A549 treated with ZK216348 at 1 μM for 4 hours (cell line): ENCODE data around the gene TRIM72. TPM values are rescaled to one million over a fixed set of nuclear protein-coding genes. Genes with fewer than 3 reads are reported as not detected.

Experiments
- total RNA-seq: library from RNA; stranded (reverse); fragments of 200-300 nt; extraction: Qiagen RNA extraction; gene quantifications from 5 replicates; pipeline ENCODE4 v1.2.3, GENCODE V29; 2022; ENCODE audit warnings: low read depth

TRIM72 gene, protein sequence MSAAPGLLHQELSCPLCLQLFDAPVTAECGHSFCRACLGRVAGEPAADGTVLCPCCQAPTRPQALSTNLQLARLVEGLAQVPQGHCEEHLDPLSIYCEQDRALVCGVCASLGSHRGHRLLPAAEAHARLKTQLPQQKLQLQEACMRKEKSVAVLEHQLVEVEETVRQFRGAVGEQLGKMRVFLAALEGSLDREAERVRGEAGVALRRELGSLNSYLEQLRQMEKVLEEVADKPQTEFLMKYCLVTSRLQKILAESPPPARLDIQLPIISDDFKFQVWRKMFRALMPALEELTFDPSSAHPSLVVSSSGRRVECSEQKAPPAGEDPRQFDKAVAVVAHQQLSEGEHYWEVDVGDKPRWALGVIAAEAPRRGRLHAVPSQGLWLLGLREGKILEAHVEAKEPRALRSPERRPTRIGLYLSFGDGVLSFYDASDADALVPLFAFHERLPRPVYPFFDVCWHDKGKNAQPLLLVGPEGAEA
- total RNA-seq = 0.06 to 0.12 TPM (median 0.09 TPM) in 3 of 5 replicates, not detected in the others

DNA sequence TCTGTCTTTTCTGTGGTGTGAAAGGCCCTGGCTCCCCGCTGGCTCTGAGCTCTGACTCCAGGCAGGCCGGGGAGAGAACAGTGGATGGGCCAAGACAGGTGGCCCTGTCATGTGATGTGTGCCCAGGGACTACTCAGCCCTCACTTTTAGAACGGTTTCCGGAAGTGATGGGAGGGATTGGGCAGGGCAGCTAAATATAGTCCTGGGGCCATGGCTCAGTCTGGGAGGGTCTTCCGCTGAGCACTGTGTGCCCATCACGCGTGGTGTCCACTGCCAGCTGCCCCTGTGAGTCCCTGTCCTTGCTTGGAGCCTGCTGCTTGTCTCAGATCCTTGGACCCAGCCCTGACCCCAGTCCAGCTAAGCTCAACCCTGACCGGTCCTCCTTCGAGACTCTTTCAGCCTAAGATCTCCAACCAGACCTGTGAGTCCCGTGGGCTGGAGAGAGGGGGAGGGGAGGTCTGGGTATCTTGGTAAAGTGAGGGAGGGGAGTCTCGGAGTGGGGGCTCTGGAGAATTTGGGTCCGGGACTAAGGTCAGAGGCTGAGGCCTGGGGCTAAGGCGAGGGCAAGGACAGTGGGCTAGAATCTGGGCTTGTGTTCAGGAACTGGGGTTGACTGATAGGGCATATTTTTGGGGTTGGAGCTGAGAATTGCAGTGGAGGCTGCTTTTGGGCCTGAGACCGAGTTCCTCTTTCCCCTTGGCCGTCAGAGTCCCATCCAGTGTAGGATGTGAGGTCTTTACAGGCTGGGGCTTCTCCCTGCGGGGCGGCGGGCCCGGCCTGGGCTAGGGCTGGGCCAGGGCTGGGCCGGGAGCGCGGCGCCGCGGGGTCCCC lies at the start of gene TRIM72:
TSS of gene TRIM72 (plus strand) at position 243 of the 831 bp plus-strand sequence. CDS start 620 bp downstream, outside the sequence.

DNA sequence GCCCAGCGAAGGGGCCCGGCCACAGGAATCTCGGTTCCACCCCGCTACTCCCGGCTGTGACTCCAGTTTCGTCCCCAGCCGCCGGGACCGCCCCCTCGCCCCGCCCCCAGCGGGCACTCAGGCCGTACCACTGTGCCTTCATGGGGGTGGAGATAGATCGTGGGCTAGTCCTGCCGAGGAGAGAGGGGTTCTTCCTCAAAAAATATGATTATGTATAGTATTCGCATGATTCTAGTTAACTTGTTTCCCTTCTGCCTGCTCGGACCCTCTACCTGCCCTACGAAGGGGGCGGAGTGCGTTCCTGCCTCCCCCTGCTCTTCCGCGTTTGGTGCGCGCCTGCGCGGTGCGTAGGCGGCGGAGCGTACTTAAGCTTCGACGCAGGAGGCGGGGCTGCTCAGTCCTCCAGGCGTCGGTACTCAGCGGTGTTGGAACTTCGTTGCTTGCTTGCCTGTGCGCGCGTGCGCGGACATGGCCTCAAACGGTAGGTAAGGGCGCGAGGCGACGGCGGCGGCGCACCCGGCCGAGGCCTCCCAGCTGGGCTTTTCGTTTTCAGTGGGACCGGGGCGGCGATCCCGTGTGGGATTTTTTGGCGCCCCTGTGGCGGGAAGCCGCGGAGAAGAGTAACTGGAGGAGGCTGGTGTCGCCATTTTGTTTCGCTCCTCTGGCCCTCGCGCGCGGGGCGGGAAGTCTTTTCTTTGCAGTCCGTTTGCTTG lies 34.0 kb upstream of the TRIM72 start, which contains the start of gene FUS:
TSS of gene FUS (plus strand) at position 393 of the 713 bp plus-strand sequence. CDS start at position 469, 76 bp downstream.

DNA sequence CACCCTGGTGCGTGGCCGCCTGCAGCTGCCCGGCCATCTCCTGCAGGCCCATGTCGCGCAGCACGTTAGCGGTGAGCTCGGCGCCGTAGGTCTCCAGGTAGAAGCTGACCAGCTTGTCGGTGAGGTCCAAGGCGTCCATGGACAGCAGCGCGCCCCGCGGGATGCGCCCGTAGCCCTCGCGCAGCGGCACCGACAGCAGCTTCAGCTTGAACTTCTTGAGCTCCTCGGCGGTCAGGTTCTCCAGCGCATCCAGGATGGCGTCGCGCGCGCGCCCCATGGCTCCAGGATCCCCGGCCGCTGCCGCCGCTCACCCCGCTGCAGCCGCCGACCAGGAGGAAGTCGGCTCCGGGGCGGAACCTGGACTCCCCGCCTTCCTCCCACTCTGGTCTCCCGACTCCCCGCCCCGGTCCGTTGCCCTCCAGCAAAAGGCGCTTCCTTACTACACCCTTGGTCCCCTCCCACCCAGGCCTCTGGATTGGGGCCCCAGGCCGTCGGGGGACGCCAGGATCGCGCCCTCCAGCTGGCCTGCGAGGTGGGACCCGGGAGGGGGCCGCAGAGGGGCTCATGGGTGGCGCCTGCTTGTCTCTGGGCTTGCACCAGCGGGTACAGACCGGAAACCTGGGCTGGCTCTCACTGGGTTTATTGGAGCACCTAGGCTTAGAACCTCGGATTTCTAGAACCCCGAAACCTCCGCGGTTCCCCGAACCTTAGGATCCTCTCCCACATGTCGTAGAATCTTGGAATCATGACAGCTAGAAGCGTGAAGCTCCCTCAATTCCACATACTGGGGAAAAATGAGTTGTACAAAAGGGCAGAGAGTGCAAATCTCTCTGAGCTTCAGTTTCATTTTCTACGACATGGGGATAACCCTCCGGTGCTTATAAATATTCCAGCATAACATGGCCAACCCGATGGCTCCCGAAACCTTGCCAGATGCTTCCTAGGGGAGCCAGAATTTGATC lies 11.2 kb upstream of the TRIM72 start, which contains the start of gene PYCARD:
TSS of gene PYCARD (minus strand) at position 347 of the 962 bp plus-strand sequence. CDS start at position 277, 70 bp downstream.

DNA sequence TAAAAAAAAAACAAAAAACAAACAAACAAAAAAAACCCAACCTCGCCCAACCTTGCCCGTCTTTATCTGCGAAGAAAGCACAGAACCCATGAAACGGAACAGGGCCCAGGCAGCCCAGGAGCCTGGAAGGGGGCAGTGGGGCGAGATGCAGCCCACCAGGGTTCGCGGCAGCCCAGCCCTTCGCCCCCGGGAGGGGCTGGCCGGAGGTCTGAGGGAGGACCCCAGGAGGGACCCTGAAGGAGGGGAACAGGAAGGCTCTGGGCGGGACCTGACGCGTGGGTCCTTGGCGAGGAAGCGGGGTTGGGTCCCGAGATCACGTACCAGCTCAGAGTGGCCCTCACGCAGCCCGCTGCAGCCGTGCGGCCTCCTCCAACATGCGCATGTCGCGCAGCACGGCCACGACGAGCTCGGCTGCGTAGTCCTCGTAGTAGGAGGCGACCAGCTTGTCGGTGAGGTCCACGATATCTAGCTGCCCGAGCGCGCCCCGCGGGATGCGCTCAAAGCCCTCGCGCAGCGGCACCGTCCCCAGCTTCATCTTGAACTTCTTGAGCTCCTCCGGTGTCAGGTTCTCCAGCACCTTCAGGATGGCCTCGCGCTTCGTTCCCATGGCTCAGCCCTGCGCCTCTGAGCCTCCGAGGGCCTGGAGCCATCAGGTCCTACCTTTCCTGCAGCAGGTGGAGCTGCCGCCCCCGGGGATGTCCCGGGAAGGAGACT lies 2.7 kb downstream of the TRIM72 start, which contains the start of gene PYDC1:
TSS of gene PYDC1 (minus strand) at position 714 of the 714 bp plus-strand sequence. CDS start at position 607, 107 bp downstream.

Other genes with a start within 250 kb of the TRIM72 start
- gene HSD3B7, start 228.9 kb upstream of the TRIM72 start, total RNA-seq = 9.5 to 18.2 TPM (median 13.8 TPM) in 5 replicates
- 1.6 to 2.9 TPM (median 1.8 TPM) in 5 replicates for gene STX1B, start 203.5 kb upstream of the TRIM72 start, total RNA-seq
- gene STX4, start 180.6 kb upstream of the TRIM72 start, total RNA-seq = 48.5 to 73.3 TPM (median 68.5 TPM) in 5 replicates
- gene ZNF668, start 139.9 kb upstream of the TRIM72 start, total RNA-seq = 7.2 to 21.8 TPM (median 16.1 TPM) in 5 replicates
- 5.1 to 13.5 TPM (median 11.6 TPM) in 5 replicates for gene ZNF646, start 139.7 kb upstream of the TRIM72 start, total RNA-seq
- 0.59 to 2.0 TPM (median 1.3 TPM) in 5 replicates for gene PRSS53, start 125.2 kb upstream of the TRIM72 start, total RNA-seq
- 86.0 to 147 TPM (median 138 TPM) in 5 replicates for gene VKORC1, start 119.3 kb upstream of the TRIM72 start, total RNA-seq
- 31.9 to 56.2 TPM (median 47.4 TPM) in 5 replicates for gene BCKDK, start 105.7 kb upstream of the TRIM72 start, total RNA-seq
- 32.5 to 46.4 TPM (median 43.1 TPM) in 5 replicates for gene KAT8, start 96.5 kb upstream of the TRIM72 start, total RNA-seq
- gene PRSS8, start 78.4 kb upstream of the TRIM72 start, total RNA-seq = 0.80 to 1.2 TPM (median 0.91 TPM) in 5 replicates
- gene PRSS36, start 64.1 kb upstream of the TRIM72 start, total RNA-seq = 0.83 to 2.0 TPM (median 0.93 TPM) in 5 replicates
- 500 to 693 TPM (median 524 TPM) in 5 replicates for gene FUS, start 34.0 kb upstream of the TRIM72 start, total RNA-seq
- gene PYCARD, start 11.4 kb upstream of the TRIM72 start, total RNA-seq = 22.6 to 44.7 TPM (median 37.8 TPM) in 5 replicates
- gene PYDC1, start 3.0 kb downstream of the TRIM72 start, total RNA-seq = not detected in 5 replicates
- gene ITGAM, start 45.9 kb downstream of the TRIM72 start, total RNA-seq = 0.92 to 3.6 TPM (median 1.8 TPM) in 5 replicates
- 0.89 to 1.9 TPM (median 1.2 TPM) in 5 replicates for gene ITGAX, start 141.1 kb downstream of the TRIM72 start, total RNA-seq
- 0.04 TPM in 1 of 5 replicates, not detected in the others for gene ITGAD, start 179.2 kb downstream of the TRIM72 start, total RNA-seq
- not detected in 5 replicates for gene COX6A2, start 214.2 kb downstream of the TRIM72 start, total RNA-seq
- 0.06 to 0.31 TPM (median 0.18 TPM) in 4 of 5 replicates, not detected in the other for gene ZNF843, start 228.7 kb downstream of the TRIM72 start, total RNA-seq
- gene ARMC5, start 245.4 kb downstream of the TRIM72 start, total RNA-seq = 4.9 to 15.2 TPM (median 11.4 TPM) in 5 replicates